ENCODE results near the gene PRCC.

- TF ChIP-seq RFX5 (IDR thresholded peaks at IDR 0.05; ENCODE audit: low read depth, low read length) (no peak), CTCF (conservative IDR thresholded peaks at IDR 0.05; ENCODE audit: low read depth, low read length) (no peak), POLR2A (IDR thresholded peaks at IDR 0.05; ENCODE audit: low read depth, low read length) (no peak)
These were observed 48.7 kb downstream of the PRCC start for GRCh38 chr1:156815961-156816422.

All from IMR-90 (cell line).